HG03066 (cell line): ENCODE results near the gene MYRF.

Experiments used
- ATAC-seq: cut with Tn5 transposase; IDR thresholded peaks from one replicate; pipeline ENCODE4 v1.9.1; 2021; ENCODE audit warnings: low read depth; ENCODE audit not compliant: unreplicated experiment

Gene MYRF

GRCh38 chr11:61792310-61793082 lies 40.1 kb downstream of the MYRF start, which contains the start of the genes FEN1 and TMEM258:
TSS of gene FEN1 (plus strand) at chr11:61792911. CDS start at chr11:61795362, 2,451 bp downstream.
TSS of gene TMEM258 (minus strand) at chr11:61792599. CDS start at chr11:61792558, 41 bp downstream.
- ATAC-seq = peak; percentile 77

DNA sequence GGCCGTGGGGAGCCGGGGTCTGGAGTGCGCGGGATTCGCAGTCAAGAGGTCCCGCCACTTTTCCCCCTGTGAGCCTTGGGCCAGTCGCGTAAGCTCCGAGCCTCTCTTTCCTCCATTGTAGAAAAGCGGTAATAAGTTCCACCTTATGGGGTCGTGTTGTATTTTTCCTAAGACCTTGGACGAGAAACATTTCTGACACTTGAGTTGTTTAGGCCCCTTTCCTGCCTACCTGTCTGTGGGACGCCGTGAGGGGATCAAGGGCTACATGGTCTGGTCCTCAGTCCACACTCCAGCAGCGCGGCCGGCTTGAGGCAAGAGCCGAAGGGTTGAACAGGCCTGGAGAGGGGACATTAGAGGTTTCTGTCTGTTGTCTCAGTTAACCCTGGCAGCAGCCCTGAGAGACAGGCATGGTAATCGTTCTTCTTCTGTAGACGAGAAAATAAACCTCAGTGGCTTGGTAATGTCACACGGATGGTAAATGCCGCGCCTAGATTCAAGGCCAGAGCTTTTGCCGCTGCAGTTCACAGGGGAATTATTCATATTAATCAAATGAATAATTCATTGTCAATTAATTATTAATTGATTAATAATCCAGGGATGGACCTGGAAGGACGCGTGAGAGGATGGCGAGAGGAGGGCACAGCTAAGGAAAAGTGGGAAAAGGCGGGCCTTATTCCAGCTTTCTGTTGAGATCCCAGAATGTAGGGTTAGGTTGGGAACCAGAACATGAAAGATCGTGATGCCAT lies 40.8 kb downstream of the MYRF start:
- peak; percentile 11 for ATAC-seq

DNA sequence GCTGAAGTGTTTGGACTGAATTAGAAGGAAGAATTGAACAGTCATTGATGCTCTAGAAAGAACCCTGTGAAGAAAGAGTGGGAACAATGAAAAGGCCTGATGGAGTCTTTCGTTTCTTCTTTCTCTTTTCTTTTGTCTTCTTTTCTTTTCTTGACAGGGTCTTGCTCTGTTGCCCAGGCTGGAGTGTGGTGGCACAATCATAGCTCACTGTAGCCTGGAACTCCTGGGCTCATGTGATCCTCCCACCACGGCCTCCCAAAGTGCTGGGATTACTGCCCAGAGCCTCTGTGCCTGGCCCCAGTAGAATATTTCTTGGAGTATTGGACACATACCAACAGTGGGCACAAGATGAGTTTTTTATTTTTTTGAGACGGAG lies 41.4 kb downstream of the MYRF start:
- ATAC-seq = no peak

- ATAC-seq = no peak
Observed at GRCh38 chr11:61794579-61794978, 42.1 kb downstream of the MYRF start.

DNA sequence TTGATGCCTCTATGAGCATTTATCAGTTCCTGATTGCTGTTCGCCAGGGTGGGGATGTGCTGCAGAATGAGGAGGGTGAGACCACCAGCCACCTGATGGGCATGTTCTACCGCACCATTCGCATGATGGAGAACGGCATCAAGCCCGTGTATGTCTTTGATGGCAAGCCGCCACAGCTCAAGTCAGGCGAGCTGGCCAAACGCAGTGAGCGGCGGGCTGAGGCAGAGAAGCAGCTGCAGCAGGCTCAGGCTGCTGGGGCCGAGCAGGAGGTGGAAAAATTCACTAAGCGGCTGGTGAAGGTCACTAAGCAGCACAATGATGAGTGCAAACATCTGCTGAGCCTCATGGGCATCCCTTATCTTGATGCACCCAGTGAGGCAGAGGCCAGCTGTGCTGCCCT lies 43.0 kb downstream of the MYRF start:
- no peak for ATAC-seq

- ATAC-seq = no peak
Observed at GRCh38 chr11:61795876-61796526, 43.6 kb downstream of the MYRF start.

- ATAC-seq = no peak
Observed at GRCh38 chr11:61797263-61797944, 45.0 kb downstream of the MYRF start.

DNA sequence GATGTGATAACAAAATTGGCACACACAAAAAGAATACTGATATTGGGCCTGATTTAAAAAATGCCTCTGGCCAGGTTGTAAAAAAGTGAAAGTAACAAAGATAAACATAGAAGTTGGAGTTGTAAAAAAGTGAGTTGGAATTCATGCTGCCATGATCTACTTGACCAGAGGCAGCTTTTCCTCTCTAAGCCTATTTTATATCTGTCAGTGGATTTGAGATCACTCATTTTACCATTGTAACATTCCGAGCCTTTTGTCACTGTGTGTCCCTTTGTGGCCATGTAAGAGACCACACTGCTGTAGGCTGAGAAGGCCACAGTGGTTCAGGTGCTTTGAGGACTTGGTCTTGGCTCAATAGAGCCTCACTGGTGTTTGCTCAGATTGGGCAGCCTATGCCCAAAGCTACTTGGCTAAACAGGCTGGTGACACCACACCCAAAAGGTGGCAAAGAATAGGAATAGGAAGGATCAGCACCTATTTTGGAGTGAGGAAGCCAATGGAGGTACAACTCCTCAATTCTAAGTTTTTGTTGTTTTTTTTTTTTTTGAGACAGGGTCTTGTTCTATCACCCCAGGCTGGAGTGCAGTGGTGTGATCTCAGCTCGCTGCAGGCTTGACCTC lies 47.3 kb downstream of the MYRF start:
- no peak for ATAC-seq

DNA sequence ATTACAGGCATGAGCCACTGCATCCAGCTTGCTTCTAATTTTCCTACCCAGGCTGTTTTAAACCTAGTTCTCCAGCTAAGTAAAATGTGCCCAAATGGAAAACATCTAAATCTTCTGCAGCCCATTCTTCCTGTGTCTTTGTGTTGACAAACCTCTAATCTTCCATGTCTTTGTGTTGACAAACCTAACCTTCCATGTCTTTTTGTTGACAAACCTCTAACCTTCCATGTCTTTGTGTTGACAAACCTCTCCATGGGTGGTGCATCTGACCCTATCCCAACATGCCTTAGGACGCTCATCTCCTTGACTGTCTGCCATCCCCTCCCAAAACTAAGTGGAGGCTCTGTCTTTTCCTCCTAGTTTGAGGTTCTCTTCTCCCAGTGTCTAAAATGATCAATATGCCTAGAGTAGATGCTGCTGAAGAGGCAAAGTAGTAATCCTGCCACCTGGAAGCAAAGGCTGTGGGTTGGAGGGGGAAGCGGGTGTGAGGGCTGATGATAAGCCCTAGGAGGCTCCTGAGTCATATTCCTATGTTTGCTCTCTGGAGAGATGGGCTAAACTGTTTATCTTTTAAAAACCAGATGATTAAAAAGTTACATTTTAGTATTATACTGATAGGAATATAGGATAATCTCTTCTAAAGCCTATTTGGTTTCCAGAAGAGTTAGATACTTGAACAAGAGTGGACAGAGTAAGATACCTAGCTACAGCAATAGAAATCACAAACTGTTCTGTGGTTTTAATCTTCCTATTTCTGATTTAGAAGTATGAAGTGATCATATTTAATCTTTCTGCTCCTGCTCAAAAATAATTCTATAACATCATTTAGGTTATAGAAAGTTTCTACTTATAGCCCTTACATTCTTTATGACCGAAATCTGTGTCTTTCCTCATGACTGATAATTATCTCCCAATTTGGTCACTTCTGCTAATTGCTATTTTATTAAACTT lies 48.2 kb downstream of the MYRF start:
- ATAC-seq = no peak

GRCh38 chr11:61802605-61803004 lies 50.2 kb downstream of the MYRF start:
- ATAC-seq = no peak

- no peak for ATAC-seq
Observed at GRCh38 chr11:61803889-61804647, 51.6 kb downstream of the MYRF start.

DNA sequence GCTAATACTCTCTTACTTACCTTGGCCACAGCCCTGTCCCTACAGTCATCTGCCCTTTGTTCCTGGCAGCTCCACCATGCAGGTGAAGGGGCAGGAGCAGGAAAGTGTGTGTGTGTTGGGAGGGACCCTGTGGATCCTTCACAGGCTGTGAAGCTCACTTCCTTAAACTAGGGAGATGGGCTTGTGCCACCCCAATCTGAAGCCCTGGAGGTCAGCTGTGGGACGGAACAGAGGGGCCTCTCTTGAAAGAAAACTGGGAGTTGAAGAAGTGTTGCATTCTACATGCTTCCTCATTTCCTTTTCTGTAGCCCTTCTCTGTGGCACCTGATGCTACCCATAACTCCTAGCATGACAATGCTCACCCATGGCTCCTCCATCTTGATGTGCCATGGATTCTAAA lies 52.7 kb downstream of the MYRF start:
- ATAC-seq = no peak

DNA sequence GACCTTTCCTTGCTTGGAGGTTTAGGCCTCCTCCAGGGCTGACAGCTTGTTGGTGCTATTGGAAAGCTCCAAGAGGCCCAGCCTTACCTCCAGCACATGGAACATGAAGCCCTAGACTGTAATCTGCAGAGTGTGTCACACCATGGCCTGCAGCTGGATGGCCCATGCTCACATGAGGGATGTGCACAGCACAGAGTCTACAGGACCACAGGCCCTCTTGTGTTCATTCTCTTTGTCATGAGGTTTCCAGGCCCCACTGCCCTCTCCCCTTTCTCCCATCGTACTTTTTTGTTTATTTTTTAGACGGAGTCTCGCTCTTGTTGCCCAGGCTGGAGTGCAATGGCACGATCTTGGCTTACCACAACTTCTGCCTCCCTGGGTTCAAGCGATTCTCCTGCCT lies 54.3 kb downstream of the MYRF start:
- ATAC-seq = no peak

- no peak for ATAC-seq
Observed at GRCh38 chr11:61810671-61811175, 58.3 kb downstream of the MYRF start.

- no peak for ATAC-seq
Observed at GRCh38 chr11:61811831-61812230, 59.4 kb downstream of the MYRF start.

DNA sequence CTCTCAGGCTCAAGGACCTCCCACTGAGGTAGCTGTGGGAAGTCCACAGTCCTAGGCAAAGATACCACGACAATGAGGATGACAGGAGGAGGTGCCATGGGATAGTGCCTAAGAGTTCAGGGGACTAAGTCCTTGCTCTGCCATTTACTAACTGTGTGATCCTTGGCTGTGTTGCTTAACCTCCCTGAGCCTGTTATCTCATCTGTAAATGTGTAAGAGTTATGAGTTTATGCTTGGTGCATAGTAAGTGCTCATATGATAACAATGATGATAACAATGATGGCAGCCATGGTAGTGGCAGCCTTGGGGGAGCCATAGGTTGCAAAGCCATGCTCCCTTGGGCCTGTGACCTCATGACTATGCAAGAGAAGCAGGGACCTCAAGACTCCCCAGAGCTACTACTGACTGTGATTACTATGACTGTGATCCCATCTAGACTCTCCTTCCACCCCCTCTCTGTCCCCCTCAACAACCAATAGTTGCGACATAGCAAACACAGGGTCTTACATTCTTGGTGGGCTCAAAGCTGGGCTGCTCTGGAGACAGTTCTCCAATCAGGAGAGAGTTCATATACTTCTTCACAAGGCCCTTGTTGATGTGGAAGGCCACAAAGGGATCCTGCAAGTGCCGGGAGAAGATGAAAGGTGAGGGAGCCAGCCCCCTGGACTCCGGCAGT lies 60.4 kb downstream of the MYRF start:
- no peak for ATAC-seq

DNA sequence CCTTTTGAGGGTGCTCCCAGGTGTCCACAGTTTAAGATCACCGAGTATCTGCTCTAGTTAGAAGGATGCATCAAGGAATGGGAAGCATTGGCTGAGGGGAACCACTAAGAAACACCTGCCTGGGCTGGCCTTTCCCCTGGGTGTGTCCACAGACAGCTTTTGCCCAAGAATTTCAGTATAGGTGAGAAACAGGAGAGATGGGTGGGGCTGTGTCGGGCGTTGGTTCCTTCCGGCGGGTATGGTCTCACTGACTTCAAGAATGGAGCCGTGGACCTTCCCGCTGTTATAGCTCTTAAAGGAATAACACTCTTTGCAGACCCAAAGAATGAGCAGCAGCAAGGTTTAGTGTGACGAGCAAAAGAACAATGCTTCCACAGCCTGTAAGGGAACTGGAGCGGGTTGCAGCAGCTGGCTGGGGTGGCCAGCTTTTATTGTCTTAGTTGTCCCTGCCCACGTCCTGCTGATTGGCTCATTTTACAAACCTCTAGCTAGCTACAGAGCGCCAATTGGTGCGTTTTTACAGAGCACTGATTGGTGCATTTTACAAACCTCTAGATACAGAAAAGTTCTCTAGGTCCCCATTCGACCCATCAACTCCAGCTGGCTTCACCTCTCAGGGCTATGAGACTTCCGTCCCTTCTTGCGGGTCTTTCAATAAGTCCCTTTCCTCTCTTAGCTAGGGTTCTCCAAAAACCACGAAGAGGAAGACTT lies 62.0 kb downstream of the MYRF start:
- ATAC-seq = no peak
